IMR-90 (cell line): Measurements from ENCODE around the gene FXN. TPM values are rescaled to one million over a fixed set of nuclear protein-coding genes. Genes with fewer than 3 reads are reported as not detected.
A peak's percentile ranks its signal among the peaks of the same experiment; 100 is the strongest.

Experiments used
- ATAC-seq: fragments of 200-7000 bp; cut with Tn5 transposase; 2 replicates; pipeline ENCODE4 v1.9.1; 2020; ENCODE audit warnings: low read depth, mild to moderate bottlenecking, moderate library complexity
- BruUV-seq: library from RNA; stranded (reverse); fragments of 400-500 nt; replicated peaks from 2 replicates; lab custom pipeline; 2021; lab: Mats Ljungman, UMichigan
- CTCF ChIA-PET: fragments of 300-600 bp; formaldehyde crosslinking; extraction: SDS; loops from one replicate; lab custom pipeline; 2021; ENCODE audit warnings: antibody characterized with exemption; lab: Yijun Ruan, JAX
- POLR2A ChIA-PET: fragments of 300-600 bp; sonication (Branson Sonifier 250); formaldehyde crosslinking; loops from one replicate; lab custom pipeline; 2022; ENCODE audit warnings: antibody characterized with exemption; ENCODE audit not compliant: unreplicated experiment; lab: Charles Lee
- DNase-seq: peaks from one replicate; pipeline ENCODE4 v3.0.0; 2013
- H2AFZ ChIP-seq: replicated peaks from 2 replicates; pipeline ENCODE3; 2013; ENCODE audit warnings: low read length, mild to moderate bottlenecking; ENCODE audit not compliant: poor library complexity
- H2AK5ac ChIP-seq: 2 replicates; pipeline ENCODE4 v1.6.1; 2013; ENCODE audit warnings: low read depth, low read length, inconsistent platforms
- H2AK9ac ChIP-seq: replicated peaks from 2 replicates; pipeline ENCODE3; 2013; ENCODE audit warnings: mild to moderate bottlenecking, low read depth, low read length, moderate library complexity; ENCODE audit not compliant: poor library complexity
- H2BK120ac ChIP-seq: 2 replicates; pipeline ENCODE4 v1.6.1; 2013; ENCODE audit warnings: low read depth, low read length, inconsistent platforms
- H2BK15ac ChIP-seq: 3 replicates; pipeline ENCODE4 v1.6.1; 2013; ENCODE audit warnings: low read depth, low read length, inconsistent platforms
- H2BK20ac ChIP-seq: 2 replicates; pipeline ENCODE4 v1.6.1; 2013; ENCODE audit warnings: low read depth, mild to moderate bottlenecking, inconsistent platforms, low read length, moderate library complexity
- H2BK5ac ChIP-seq: 2 replicates; pipeline ENCODE4 v1.6.1; 2013; ENCODE audit warnings: mild to moderate bottlenecking, low read depth, low read length, inconsistent platforms; ENCODE audit not compliant: poor library complexity, severe bottlenecking
- H3K14ac ChIP-seq: replicated peaks from 2 replicates; pipeline ENCODE4 v1.6.1; 2013; ENCODE audit warnings: low read depth, low read length, inconsistent platforms
- H3K18ac ChIP-seq: 2 replicates; pipeline ENCODE4 v1.6.1; 2013; ENCODE audit warnings: low read depth, low read length, control low read depth
- H3K23ac ChIP-seq: 2 replicates; pipeline ENCODE4 v1.6.1; 2013; ENCODE audit warnings: low read depth, low read length, inconsistent platforms
- H3K27ac ChIP-seq: 2 replicates; pipeline ENCODE4 v1.5.1; 2013; ENCODE audit warnings: mild to moderate bottlenecking, control low read depth, low read length; ENCODE audit not compliant: insufficient read depth
- H3K27me3 ChIP-seq: 2 replicates; pipeline ENCODE4 v1.6.1; 2013; ENCODE audit warnings: low read length; ENCODE audit not compliant: control insufficient read depth, insufficient read depth
- H3K36me3 ChIP-seq: 2 replicates; pipeline ENCODE4 v1.6.1; 2013; ENCODE audit warnings: low read length, mixed read lengths; ENCODE audit not compliant: control insufficient read depth, insufficient read depth
- H3K4ac ChIP-seq: 2 replicates; pipeline ENCODE4 v1.6.1; 2013; ENCODE audit warnings: low read depth, low read length, inconsistent platforms
- H3K4me1 ChIP-seq: 2 replicates; pipeline ENCODE4 v1.6.1; 2013; ENCODE audit warnings: low read length, mixed read lengths; ENCODE audit not compliant: control insufficient read depth, insufficient read depth
- H3K4me2 ChIP-seq: 2 replicates; pipeline ENCODE4 v1.6.1; 2013; ENCODE audit warnings: low read depth, mild to moderate bottlenecking, control low read depth, low read length, moderate library complexity
- H3K4me3 ChIP-seq: 2 replicates; pipeline ENCODE4 v1.5.1; 2013; ENCODE audit warnings: low read depth, mild to moderate bottlenecking, control low read depth, low read length, moderate library complexity; ENCODE audit not compliant: insufficient read depth
- H3K56ac ChIP-seq: 2 replicates; pipeline ENCODE4 v1.6.1; 2013; ENCODE audit warnings: low read length, inconsistent platforms; ENCODE audit not compliant: insufficient read depth; ENCODE audit errors: extremely low read depth
- H3K79me1 ChIP-seq, 2 experiments: 2 replicates each; pipeline ENCODE4 v1.6.1; 2013; ENCODE audit warnings: low read length in 2 of 2, inconsistent platforms in 1 of 2, low read depth in 1 of 2
- H3K9ac ChIP-seq: 2 replicates; pipeline ENCODE4 v1.6.1; 2013; ENCODE audit warnings: low read depth, low read length, control low read depth
- H3K9me1 ChIP-seq: 2 replicates; pipeline ENCODE4 v1.6.1; 2013; ENCODE audit warnings: low read length, inconsistent platforms; ENCODE audit not compliant: insufficient read depth
- H3K9me3 ChIP-seq: 2 replicates; pipeline ENCODE4 v1.6.1; 2013; ENCODE audit warnings: low read length; ENCODE audit not compliant: control insufficient read depth, insufficient read depth
- H4K20me1 ChIP-seq: 2 replicates; pipeline ENCODE4 v1.6.1; 2013; ENCODE audit warnings: low read length, inconsistent platforms; ENCODE audit not compliant: insufficient read depth
- H4K5ac ChIP-seq: 2 replicates; pipeline ENCODE4 v1.6.1; 2013; ENCODE audit warnings: mild to moderate bottlenecking, low read depth, low read length, control low read depth
- H4K8ac ChIP-seq, 2 experiments: 2 replicates each; pipeline ENCODE4 v1.6.1; 2013; ENCODE audit warnings: low read depth in 2 of 2, low read length in 2 of 2, control low read depth in 1 of 2, inconsistent platforms in 1 of 2
- H4K91ac ChIP-seq: 2 replicates; pipeline ENCODE4 v1.6.1; 2013; ENCODE audit warnings: low read depth, low read length, inconsistent platforms; ENCODE audit not compliant: insufficient read depth
- CEBPB ChIP-seq: IDR thresholded peaks from 2 replicates; pipeline ENCODE4 v1.6.1; 2012; ENCODE audit warnings: low read depth, low read length, improper control_type of control experiment
- FOS ChIP-seq: fragments of 150-350 bp; IDR thresholded peaks from 2 replicates; pipeline ENCODE4 v1.6.1; 2016; ENCODE audit warnings: low read depth, low read length
- MAFK ChIP-seq: IDR thresholded peaks from 2 replicates; pipeline ENCODE4 v1.6.1; 2012; ENCODE audit warnings: low read depth, low read length, improper control_type of control experiment
- MAZ ChIP-seq: IDR thresholded peaks from 2 replicates; pipeline ENCODE4 v1.6.1; 2012; ENCODE audit warnings: low read depth, mild to moderate bottlenecking, low read length, improper control_type of control experiment, moderate library complexity, borderline replicate concordance
- POLR2A ChIP-seq: IDR thresholded peaks from 2 replicates; pipeline ENCODE4 v1.6.1; 2012; ENCODE audit warnings: mild to moderate bottlenecking, low read depth, low read length
- RAD21 ChIP-seq: IDR thresholded peaks from 2 replicates; pipeline ENCODE4 v1.6.1; 2012; ENCODE audit warnings: low read length, improper control_type of control experiment
- RCOR1 ChIP-seq: IDR thresholded peaks from 2 replicates; pipeline ENCODE4 v1.6.1; 2012; ENCODE audit warnings: mild to moderate bottlenecking, low read length, improper control_type of control experiment; ENCODE audit not compliant: insufficient replicate concordance
- RFX5 ChIP-seq: IDR thresholded peaks from 2 replicates; pipeline ENCODE4 v1.8.0; 2012; ENCODE audit warnings: low read depth, mild to moderate bottlenecking, low read length, moderate library complexity
- SMC3 ChIP-seq: fragments of 150-350 bp; IDR thresholded peaks from 2 replicates; pipeline ENCODE4 v1.6.1; 2016; ENCODE audit warnings: low read depth, mild to moderate bottlenecking, antibody characterized with exemption, low read length, moderate library complexity
- WGBS, 2 experiments: methylation state at CpG; one replicate each; pipeline versions ENCODE4 v1.1.5 to v1.1.7; 2013; ENCODE audit warnings: missing lambda C conversion rate in 2 of 2; ENCODE audit not compliant: insufficient read length in 1 of 2; ENCODE audit errors: extremely low coverage in 2 of 2; 5-methylcytosine and 5-hydroxymethylcytosine counted together
- dilution Hi-C: fragments of 300-500 bp; cut with HindIII; formaldehyde crosslinking; loops from one replicate; pipeline ENCODE4 v1.14.3; 2018; ENCODE audit warnings: low sequenced_read_pairs; ENCODE audit not compliant: unreplicated experiment
- in situ Hi-C: fragments of 300-500 bp; cut with MboI; formaldehyde crosslinking; loops from 3 replicates; pipeline ENCODE4 v1.14.3; 2019; ENCODE audit warnings: low sequenced_read_pairs, inconsistent platforms, mixed read lengths
- intact Hi-C: fragments of 100-400 bp; cut with micrococcal nuclease; formaldehyde crosslinking; loops from 2 replicates; pipeline ENCODE4 v1.10.0; 2022
- polyA plus RNA-seq, 3 experiments: library from polyadenylated mRNA; depleted of rRNA; stranded (reverse); fragments of >200 nt; gene quantifications; 2 replicates each; pipeline ENCODE4 v1.2.3, GENCODE V29; 2012; ENCODE audit warnings: low replicate concordance in 1 of 3
- total RNA-seq: library from RNA; depleted of rRNA; stranded (reverse); fragments of >200 nt; gene quantifications from 2 replicates; pipeline ENCODE4 v1.2.3, GENCODE V29; 2012
- TF ChIP-seq, protein P1 (sequence below): conservative IDR thresholded peaks from 2 replicates; pipeline ENCODE4 v1.5.1; 2012; ENCODE audit warnings: mild to moderate bottlenecking, low read depth, low read length, improper control_type of control experiment
- TF ChIP-seq, protein P2 (sequence below): fragments of 150-350 bp; IDR thresholded peaks from 2 replicates; pipeline ENCODE4 v1.6.1; 2016; ENCODE audit warnings: low read depth, mild to moderate bottlenecking, low read length, moderate library complexity, borderline replicate concordance

Gene FXN
- total and polyA plus RNA-seq, 2 of the 4 experiments (the other 2 are of a cell fraction): 3.9 to 18.1 TPM

DNA sequence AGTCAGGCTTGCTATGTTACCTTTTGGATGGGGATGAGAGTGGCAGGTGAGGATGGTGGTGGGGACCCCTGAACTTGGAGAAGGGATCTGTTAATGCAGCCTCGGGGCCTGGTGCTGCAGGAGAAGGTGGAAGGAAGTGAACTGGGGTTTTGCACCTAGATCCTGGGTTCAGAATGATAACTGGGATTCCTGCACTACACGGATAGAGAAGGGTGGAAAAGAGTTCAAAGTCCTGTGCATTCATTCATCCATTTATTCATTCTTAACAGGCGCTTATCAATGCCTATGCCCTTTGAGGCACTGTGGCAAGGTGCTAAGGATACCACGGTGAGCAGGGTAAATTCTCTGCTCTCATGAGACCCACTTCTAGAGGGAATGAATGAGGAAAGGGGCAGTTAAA is 96.8 kb downstream of the FXN start:
- Histone ChIP-seq H3K56ac (no peak overlapping the region), H2AK5ac (peak overlapping the region; percentile 25; the same call in 1 of the 2 replicates), H2BK120ac (peak overlapping the region; percentile 44), H3K9ac (no peak overlapping the region), H4K5ac (no peak overlapping the region), H3K23ac (0 out of 2 replicates have a peak overlapping the region, but pooled peaks have one; percentile 55), H4K91ac (no peak overlapping the region), H3K27ac (no peak overlapping the region), H3K4ac (peak overlapping the region; percentile 41), H4K20me1 (peaks cover 17% of the 10 kb centered on the region), H3K14ac (no peak overlapping the region; the same call in 1 of the 2 replicates), H3K4me2 (peak overlapping the region; percentile 7; the same call in 1 of the 2 replicates), H3K9me3 (no peaks in the 10 kb centered on the region), H4K8ac (no peak overlapping the region), H3K79me1 (peaks cover 19 to 62% of the 10 kb centered on the region in 2 experiments; a peak in 3 of 4 replicates), H3K36me3 (no peaks in the 10 kb centered on the region), H2BK15ac (no peak overlapping the region), H3K18ac (peak overlapping the region; percentile 36; the same call in 1 of the 2 replicates), H2BK20ac (no peak overlapping the region), H3K4me3 (no peak overlapping the region), H2AFZ (no peak overlapping the region), H3K9me1 (peaks cover 30% of the 10 kb centered on the region), H3K4me1 (peaks cover 17% of the 10 kb centered on the region), H2BK5ac (no peak overlapping the region), H3K27me3 (no peaks in the 10 kb centered on the region), H2AK9ac (peak overlapping the region; percentile 2)
- DNase-seq (no peak), ATAC-seq (no peak)
- intact Hi-C loops: loop anchor here (5.0 kb wide), 1 partner anchor 50 kb away; no protein-coding TSS in a partner anchor
- dilution Hi-C loops: no loop called here
- no CpG with 5 or more reads among the region's 4 CpGs for WGBS, 2 experiments
- CTCF ChIA-PET: no interaction called here
- POLR2A ChIA-PET: no interaction called here
- BruUV-seq: no TSS peak
- in situ Hi-C loops: no loop called here
- TF ChIP-seq RAD21 (no peak), SMC3 (no peak), MAFK (no peak), FOS (no peak), RCOR1 (no peak), CEBPB (no peak), RFX5 (no peak), POLR2A (no peak), MAZ (no peak)
- TF ChIP-seq, protein P1, sequence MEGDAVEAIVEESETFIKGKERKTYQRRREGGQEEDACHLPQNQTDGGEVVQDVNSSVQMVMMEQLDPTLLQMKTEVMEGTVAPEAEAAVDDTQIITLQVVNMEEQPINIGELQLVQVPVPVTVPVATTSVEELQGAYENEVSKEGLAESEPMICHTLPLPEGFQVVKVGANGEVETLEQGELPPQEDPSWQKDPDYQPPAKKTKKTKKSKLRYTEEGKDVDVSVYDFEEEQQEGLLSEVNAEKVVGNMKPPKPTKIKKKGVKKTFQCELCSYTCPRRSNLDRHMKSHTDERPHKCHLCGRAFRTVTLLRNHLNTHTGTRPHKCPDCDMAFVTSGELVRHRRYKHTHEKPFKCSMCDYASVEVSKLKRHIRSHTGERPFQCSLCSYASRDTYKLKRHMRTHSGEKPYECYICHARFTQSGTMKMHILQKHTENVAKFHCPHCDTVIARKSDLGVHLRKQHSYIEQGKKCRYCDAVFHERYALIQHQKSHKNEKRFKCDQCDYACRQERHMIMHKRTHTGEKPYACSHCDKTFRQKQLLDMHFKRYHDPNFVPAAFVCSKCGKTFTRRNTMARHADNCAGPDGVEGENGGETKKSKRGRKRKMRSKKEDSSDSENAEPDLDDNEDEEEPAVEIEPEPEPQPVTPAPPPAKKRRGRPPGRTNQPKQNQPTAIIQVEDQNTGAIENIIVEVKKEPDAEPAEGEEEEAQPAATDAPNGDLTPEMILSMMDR: no peak
- TF ChIP-seq, protein P2, sequence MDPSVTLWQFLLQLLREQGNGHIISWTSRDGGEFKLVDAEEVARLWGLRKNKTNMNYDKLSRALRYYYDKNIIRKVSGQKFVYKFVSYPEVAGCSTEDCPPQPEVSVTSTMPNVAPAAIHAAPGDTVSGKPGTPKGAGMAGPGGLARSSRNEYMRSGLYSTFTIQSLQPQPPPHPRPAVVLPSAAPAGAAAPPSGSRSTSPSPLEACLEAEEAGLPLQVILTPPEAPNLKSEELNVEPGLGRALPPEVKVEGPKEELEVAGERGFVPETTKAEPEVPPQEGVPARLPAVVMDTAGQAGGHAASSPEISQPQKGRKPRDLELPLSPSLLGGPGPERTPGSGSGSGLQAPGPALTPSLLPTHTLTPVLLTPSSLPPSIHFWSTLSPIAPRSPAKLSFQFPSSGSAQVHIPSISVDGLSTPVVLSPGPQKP: no peak
